ENCODE data around the gene DVL2. TPM values are rescaled to one million over a fixed set of nuclear protein-coding genes. Genes with fewer than 3 reads are reported as not detected.

Gene DVL2
- total RNA-seq, 1 donor from 2014 or later: 73.5 TPM

DNA sequence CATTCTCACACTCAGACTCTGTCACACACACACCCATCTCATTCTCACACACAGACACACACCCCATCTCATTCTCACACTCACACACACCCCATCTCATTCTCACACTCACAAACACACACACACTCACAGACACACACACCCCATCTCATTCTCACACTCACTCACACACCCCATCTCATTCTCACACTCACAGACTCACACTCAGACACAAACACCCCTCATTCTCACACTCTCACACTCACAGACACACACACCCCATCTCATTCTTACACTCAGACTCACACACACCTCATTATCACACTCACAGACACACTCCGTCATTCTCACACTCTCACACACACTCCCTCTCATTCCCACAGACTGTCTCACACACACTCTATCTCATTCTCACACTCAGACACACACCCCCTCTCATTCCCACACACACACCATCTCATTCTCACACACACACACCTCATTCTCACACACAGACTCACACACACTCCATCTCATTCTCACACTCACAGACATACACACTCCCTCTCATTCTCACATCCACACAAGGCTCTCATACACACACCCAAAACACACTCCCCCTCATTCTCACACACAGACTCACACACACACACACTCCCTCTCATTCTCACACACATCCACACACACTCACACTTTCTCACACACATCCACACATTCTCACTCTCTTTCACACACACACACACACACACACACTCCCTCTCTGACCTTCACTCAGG, 58.0 kb downstream of the DVL2 start:
- DNase-seq (ENCODE audit: low spot score): no peak
- H3K4me1 Mint-ChIP-seq (ENCODE audit: low read depth): peaks cover 10% of the 10 kb centered on the region
- no peaks in the 10 kb centered on the region for H3K36me3 Mint-ChIP-seq (ENCODE audit: low read depth)
- H3K27me3 Mint-ChIP-seq (ENCODE audit: insufficient read depth): peaks cover 12% of the 10 kb centered on the region
- H3K27ac Mint-ChIP-seq: no peak overlapping the region
- intact Hi-C loops (cut with micrococcal nuclease): no loop called here
- H3K4me3 Mint-ChIP-seq: no peak overlapping the region
- H3K9me3 Mint-ChIP-seq: no peaks in the 10 kb centered on the region

Other genes with a start within 250 kb of the DVL2 start
- not detected in 2 replicates for gene ALOX12, start 238.5 kb downstream of the DVL2 start, total RNA-seq
- gene RNASEK, start 221.9 kb downstream of the DVL2 start, total RNA-seq: 140 and 144 TPM in 2 replicates
- gene BCL6B, start 211.5 kb downstream of the DVL2 start, total RNA-seq: 1.5 and 2.5 TPM in 2 replicates
- 14.3 and 14.8 TPM in 2 replicates for gene SLC16A13, start 198.5 kb downstream of the DVL2 start, total RNA-seq
- 0.34 and 0.47 TPM in 2 replicates for gene SLC16A11, start 190.4 kb downstream of the DVL2 start, total RNA-seq
- not detected in 2 replicates for gene CLEC10A, start 154.3 kb downstream of the DVL2 start, total RNA-seq
- gene ASGR2, start 119.7 kb downstream of the DVL2 start, total RNA-seq: not detected in 2 replicates
- 1.1 and 1.6 TPM in 2 replicates for gene ASGR1, start 55.1 kb downstream of the DVL2 start, total RNA-seq
- 15.3 and 15.5 TPM in 2 replicates for gene DLG4, start 14.7 kb downstream of the DVL2 start, total RNA-seq
- gene ACADVL, start 14.6 kb downstream of the DVL2 start, total RNA-seq: 287 and 294 TPM in 2 replicates
- gene PHF23, start 4.9 kb upstream of the DVL2 start, total RNA-seq: 52.5 and 55.4 TPM in 2 replicates
- gene GABARAP, start 7.9 kb upstream of the DVL2 start, total RNA-seq: 146 and 148 TPM in 2 replicates
- gene CTDNEP1, start 17.2 kb upstream of the DVL2 start, total RNA-seq: 191 and 193 TPM in 2 replicates
- 73.6 and 75.5 TPM in 2 replicates for gene ELP5, start 17.7 kb upstream of the DVL2 start, total RNA-seq
- gene CLDN7, start 28.0 kb upstream of the DVL2 start, total RNA-seq: 0.15 and 0.60 TPM in 2 replicates
- 0.17 and 0.31 TPM in 2 replicates for gene SLC2A4, start 47.2 kb upstream of the DVL2 start, total RNA-seq
- 0.36 TPM in 1 of 2 replicates, not detected in the other for gene YBX2, start 60.1 kb upstream of the DVL2 start, total RNA-seq
- 1,241 and 1,262 TPM in 2 replicates for gene EIF5A, start 73.1 kb upstream of the DVL2 start, total RNA-seq
- 52.3 and 59.0 TPM in 2 replicates for gene GPS2, start 80.8 kb upstream of the DVL2 start, total RNA-seq
- gene NEURL4, start 94.8 kb upstream of the DVL2 start, total RNA-seq: 57.1 and 60.9 TPM in 2 replicates
- 260 and 266 TPM in 2 replicates for gene ACAP1, start 102.0 kb upstream of the DVL2 start, total RNA-seq
- 5.3 TPM in 2 replicates for gene KCTD11, start 117.6 kb upstream of the DVL2 start, total RNA-seq
- 0.17 TPM in 1 of 2 replicates, not detected in the other for gene TMEM95, start 120.6 kb upstream of the DVL2 start, total RNA-seq
- gene TNK1, start 146.6 kb upstream of the DVL2 start, total RNA-seq: 3.8 and 4.9 TPM in 2 replicates
- gene PLSCR3, start 160.0 kb upstream of the DVL2 start, total RNA-seq: 77.1 and 78.2 TPM in 2 replicates
- 53.5 and 54.7 TPM in 2 replicates for gene TMEM256, start 169.6 kb upstream of the DVL2 start, total RNA-seq
- gene NLGN2, start 173.3 kb upstream of the DVL2 start, total RNA-seq: 2.3 and 2.7 TPM in 2 replicates
- not detected in 2 replicates for gene SPEM1, start 185.8 kb upstream of the DVL2 start, total RNA-seq
- gene SPEM2, start 191.1 kb upstream of the DVL2 start, total RNA-seq: not detected in 2 replicates
- gene SPEM3, start 194.3 kb upstream of the DVL2 start, total RNA-seq: not detected in 2 replicates
- gene TMEM102, start 200.9 kb upstream of the DVL2 start, total RNA-seq: 12.3 and 14.0 TPM in 2 replicates
- gene FGF11, start 205.0 kb upstream of the DVL2 start, total RNA-seq: 5.3 and 6.4 TPM in 2 replicates
- gene CHRNB1, start 210.5 kb upstream of the DVL2 start, total RNA-seq: 6.6 and 7.0 TPM in 2 replicates
- 15.1 and 16.0 TPM in 2 replicates for gene ZBTB4, start 245.1 kb upstream of the DVL2 start, total RNA-seq
- not detected in 2 replicates for gene SLC35G6, start 246.9 kb upstream of the DVL2 start, total RNA-seq
- gene POLR2A, start 249.8 kb upstream of the DVL2 start, total RNA-seq: 221 and 223 TPM in 2 replicates

Data from activated T-helper 1 cell treated with anti-CD3 and anti-CD28 coated beads, Interleukin-12 subunit alpha, Interleukin-12 subunit beta, Interleukin-2, Interleukin-4 antibody, amounts not matched to agents 30 ng/mL and 10 ng/mL and 1 ng/mL, durations not matched to agents 14 hours and 24 hours and 36 hours (primary cell).